ENCODE data around the gene ZCCHC17.
"Not testable (repeated sequence)": the region's sequence is repeated elsewhere in the genome, so short reads cannot be mapped to it uniquely, and the experiment has no call there.

The ZCCHC17 gene, protein sequence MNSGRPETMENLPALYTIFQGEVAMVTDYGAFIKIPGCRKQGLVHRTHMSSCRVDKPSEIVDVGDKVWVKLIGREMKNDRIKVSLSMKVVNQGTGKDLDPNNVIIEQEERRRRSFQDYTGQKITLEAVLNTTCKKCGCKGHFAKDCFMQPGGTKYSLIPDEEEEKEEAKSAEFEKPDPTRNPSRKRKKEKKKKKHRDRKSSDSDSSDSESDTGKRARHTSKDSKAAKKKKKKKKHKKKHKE

DNA sequence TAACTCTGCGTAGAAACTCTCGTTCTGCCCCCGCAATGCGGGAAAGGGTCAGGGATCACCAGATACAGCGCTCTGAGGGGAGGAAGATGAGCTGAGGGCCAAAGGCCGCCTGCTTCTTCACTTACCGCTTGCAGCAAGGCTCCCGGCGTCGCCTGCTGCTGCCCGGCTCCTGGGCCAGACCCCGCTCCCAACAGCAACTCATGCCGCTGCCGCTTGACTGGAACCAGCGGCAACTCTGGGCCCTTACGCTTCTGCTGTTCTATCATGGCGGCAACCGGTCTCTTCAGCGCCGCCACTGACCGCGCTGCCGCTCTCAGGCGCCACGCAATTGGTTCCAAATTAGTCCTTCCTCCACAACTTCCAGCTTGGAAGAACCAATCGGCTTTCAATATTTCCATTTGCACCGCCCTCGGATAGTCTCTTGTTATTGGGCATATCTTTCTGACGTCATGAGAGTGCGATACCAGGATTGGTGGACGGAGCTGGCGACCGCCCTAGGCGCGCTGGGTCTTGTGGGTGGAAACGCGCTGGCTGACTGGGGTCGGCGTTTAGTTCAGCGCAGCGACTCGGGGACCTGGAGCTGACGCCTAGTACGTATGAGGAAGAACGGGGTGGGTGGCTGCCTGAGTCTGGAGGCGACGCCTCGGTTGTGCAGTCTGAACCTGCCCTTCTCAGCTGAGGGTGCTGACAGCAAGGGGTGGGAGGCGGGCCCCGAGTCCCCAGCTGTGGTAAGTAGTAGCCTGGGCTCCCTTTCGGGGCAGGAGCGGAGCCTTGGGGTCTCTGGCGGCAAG lies at the start of gene ZCCHC17, which contains the start of gene SNRNP40:
Gene ZCCHC17 (plus strand): TSS at position 547 of the 791 bp plus-strand sequence. CDS start 13,067 bp downstream, outside the sequence.
Gene SNRNP40 (minus strand): TSS at position 303 of the 791 bp plus-strand sequence. CDS start 37 bp downstream, at position 266.
- H3K9ac ChIP-seq (ENCODE audit: low read length) = peak within 1 kb of the TSS; percentile 98
- peaks cover 6% of the 10 kb centered on the region for H3K4me1 ChIP-seq (ENCODE audit: control insufficient read depth, low read depth, low read length)
- no peaks in the 10 kb centered on the region for H3K27me3 ChIP-seq (ENCODE audit: control insufficient read depth, insufficient read depth, low read length)
- H3K4me3 ChIP-seq (ENCODE audit: low read length) = peak within 1 kb of the TSS; percentile 91
- H3K36me3 ChIP-seq (ENCODE audit: control insufficient read depth, low read depth, low read length) = peaks cover 20% of the 10 kb centered on the region
- H3K9me3 ChIP-seq (ENCODE audit: control insufficient read depth, low read depth, low read length) = no peaks in the 10 kb centered on the region
- H3K27ac ChIP-seq (ENCODE audit: low read length) = peak within 1 kb of the TSS; percentile 91

DNA sequence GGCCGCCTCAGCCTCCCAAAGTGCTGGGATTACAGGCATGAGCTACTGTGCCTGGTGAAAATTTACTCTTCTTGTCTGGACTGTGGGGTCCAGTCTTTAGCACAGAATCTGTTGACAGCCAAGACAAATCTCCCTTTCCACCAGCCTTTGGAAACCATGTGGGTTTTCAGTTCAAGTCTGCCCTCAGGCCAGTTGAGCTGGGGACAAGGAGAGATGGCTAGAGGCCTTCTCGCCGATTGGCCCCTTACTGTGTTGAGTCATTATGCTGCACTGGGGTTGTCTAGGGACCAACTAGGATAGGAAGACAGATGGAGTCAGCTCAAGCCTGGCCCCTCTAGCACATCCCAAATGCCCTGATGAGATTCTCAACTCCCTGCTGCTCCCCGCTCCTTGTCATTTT lies 48.6 kb upstream of the ZCCHC17 start:
- no peaks in the 10 kb centered on the region for H3K36me3 ChIP-seq (ENCODE audit: control insufficient read depth, low read depth, low read length)
- no peak overlapping the region for H3K27ac ChIP-seq (ENCODE audit: low read length)
- no peaks in the 10 kb centered on the region for H3K4me1 ChIP-seq (ENCODE audit: control insufficient read depth, low read depth, low read length)
- H3K9ac ChIP-seq (ENCODE audit: low read length) = no peak overlapping the region
- H3K27me3 ChIP-seq (ENCODE audit: control insufficient read depth, insufficient read depth, low read length) = no peaks in the 10 kb centered on the region
- no peaks in the 10 kb centered on the region for H3K9me3 ChIP-seq (ENCODE audit: control insufficient read depth, low read depth, low read length)
- no peak overlapping the region for H3K4me3 ChIP-seq (ENCODE audit: low read length)

- no peaks in the 10 kb centered on the region for H3K36me3 ChIP-seq (ENCODE audit: control insufficient read depth, low read depth, low read length)
Observed at GRCh38 chr1:31249854-31250253, 47.0 kb upstream of the ZCCHC17 start.

GRCh38 chr1:31257213-31257612 lies 39.6 kb upstream of the ZCCHC17 start:
- Histone ChIP-seq H3K27ac (ENCODE audit: low read length) (no peak overlapping the region), H3K4me3 (ENCODE audit: low read length) (no peak overlapping the region), H3K9me3 (ENCODE audit: control insufficient read depth, low read depth, low read length) (no peaks in the 10 kb centered on the region), H3K27me3 (ENCODE audit: control insufficient read depth, insufficient read depth, low read length) (no peaks in the 10 kb centered on the region), H3K4me1 (ENCODE audit: control insufficient read depth, low read depth, low read length) (no peaks in the 10 kb centered on the region), H3K9ac (ENCODE audit: low read length) (no peak overlapping the region), H3K36me3 (ENCODE audit: control insufficient read depth, low read depth, low read length) (peaks cover 48% of the 10 kb centered on the region)

More at GRCh38 chr1:31249854-31250253, 47.0 kb upstream of the ZCCHC17 start:
- Histone ChIP-seq H3K27me3 (ENCODE audit: control insufficient read depth, insufficient read depth, low read length) (no peaks in the 10 kb centered on the region), H3K9ac (ENCODE audit: low read length) (no peak overlapping the region), H3K9me3 (ENCODE audit: control insufficient read depth, low read depth, low read length) (no peaks in the 10 kb centered on the region), H3K27ac (ENCODE audit: low read length) (no peak overlapping the region), H3K4me3 (ENCODE audit: low read length) (no peak overlapping the region), H3K4me1 (ENCODE audit: control insufficient read depth, low read depth, low read length) (no peaks in the 10 kb centered on the region)

DNA sequence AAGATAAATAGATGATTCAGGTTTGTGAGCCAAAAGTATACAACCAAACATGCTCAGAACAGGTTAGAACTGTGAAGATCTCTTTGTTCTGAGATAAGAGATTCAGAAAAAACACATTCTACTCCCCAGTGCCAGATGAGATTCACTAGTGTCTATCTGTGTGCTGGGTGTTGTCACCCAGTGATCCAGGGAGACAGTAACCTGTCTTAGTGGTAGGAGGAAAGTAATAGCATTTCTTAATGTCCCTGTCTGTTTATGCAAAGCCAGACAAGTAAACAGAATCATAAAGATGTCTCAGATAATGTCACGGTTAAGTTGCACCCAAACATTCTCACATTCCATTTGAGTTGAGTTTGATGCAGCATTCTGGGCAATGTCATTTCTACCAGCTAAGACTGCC lies 38.3 kb upstream of the ZCCHC17 start:
- Histone ChIP-seq H3K27me3 (ENCODE audit: control insufficient read depth, insufficient read depth, low read length) (no peaks in the 10 kb centered on the region), H3K27ac (ENCODE audit: low read length) (no peak overlapping the region), H3K4me3 (ENCODE audit: low read length) (no peak overlapping the region), H3K9ac (ENCODE audit: low read length) (no peak overlapping the region), H3K4me1 (ENCODE audit: control insufficient read depth, low read depth, low read length) (no peaks in the 10 kb centered on the region), H3K9me3 (ENCODE audit: control insufficient read depth, low read depth, low read length) (no peaks in the 10 kb centered on the region), H3K36me3 (ENCODE audit: control insufficient read depth, low read depth, low read length) (peaks cover 58% of the 10 kb centered on the region)

DNA sequence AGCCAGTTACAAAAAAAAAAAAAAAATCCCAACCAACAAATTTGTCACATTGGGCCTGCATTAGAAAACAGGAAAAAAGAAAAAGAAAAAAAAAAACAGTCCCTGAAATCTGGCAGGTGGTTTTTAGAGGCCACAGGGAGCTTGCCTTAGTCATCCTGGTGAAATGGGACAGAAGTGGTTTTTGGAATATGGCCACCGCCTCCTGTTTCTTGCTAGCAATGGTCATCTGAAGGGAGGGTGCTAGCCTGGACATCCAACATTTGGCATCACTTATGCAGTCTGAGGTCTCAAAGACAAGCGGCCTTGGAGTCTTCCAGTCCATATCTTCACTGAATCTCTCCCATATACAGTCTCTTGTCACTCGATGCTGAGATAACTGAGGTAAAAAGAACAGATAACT lies 37.1 kb upstream of the ZCCHC17 start:
- peaks cover 68% of the 10 kb centered on the region for H3K36me3 ChIP-seq (ENCODE audit: control insufficient read depth, low read depth, low read length)
- no peak overlapping the region for H3K9ac ChIP-seq (ENCODE audit: low read length)
- no peak overlapping the region for H3K27ac ChIP-seq (ENCODE audit: low read length)
- H3K4me3 ChIP-seq (ENCODE audit: low read length) = no peak overlapping the region
- no peaks in the 10 kb centered on the region for H3K27me3 ChIP-seq (ENCODE audit: control insufficient read depth, insufficient read depth, low read length)
- no peaks in the 10 kb centered on the region for H3K4me1 ChIP-seq (ENCODE audit: control insufficient read depth, low read depth, low read length)
- no peaks in the 10 kb centered on the region for H3K9me3 ChIP-seq (ENCODE audit: control insufficient read depth, low read depth, low read length)

- H3K27me3 ChIP-seq (ENCODE audit: control insufficient read depth, insufficient read depth, low read length) = no peaks in the 10 kb centered on the region
- no peaks in the 10 kb centered on the region for H3K4me1 ChIP-seq (ENCODE audit: control insufficient read depth, low read depth, low read length)
- no peak overlapping the region for H3K27ac ChIP-seq (ENCODE audit: low read length)
- H3K9ac ChIP-seq (ENCODE audit: low read length) = no peak overlapping the region
- no peaks in the 10 kb centered on the region for H3K9me3 ChIP-seq (ENCODE audit: control insufficient read depth, low read depth, low read length)
- H3K4me3 ChIP-seq (ENCODE audit: low read length) = no peak overlapping the region
- peaks cover 85% of the 10 kb centered on the region for H3K36me3 ChIP-seq (ENCODE audit: control insufficient read depth, low read depth, low read length)
Observed at GRCh38 chr1:31261916-31262315, 34.9 kb upstream of the ZCCHC17 start.

GRCh38 chr1:31262393-31262792 lies 34.4 kb upstream of the ZCCHC17 start:
- not testable (repeated sequence) for H3K4me3 ChIP-seq (ENCODE audit: low read length); H3K27ac ChIP-seq (ENCODE audit: low read length); H3K9ac ChIP-seq (ENCODE audit: low read length); H3K4me1 ChIP-seq (ENCODE audit: control insufficient read depth, low read depth, low read length); H3K9me3 ChIP-seq (ENCODE audit: control insufficient read depth, low read depth, low read length); H3K27me3 ChIP-seq (ENCODE audit: control insufficient read depth, insufficient read depth, low read length)
- H3K36me3 ChIP-seq (ENCODE audit: control insufficient read depth, low read depth, low read length) = peaks cover 86% of the 10 kb centered on the region

- no peaks in the 10 kb centered on the region for H3K27me3 ChIP-seq (ENCODE audit: control insufficient read depth, insufficient read depth, low read length)
- no peaks in the 10 kb centered on the region for H3K4me1 ChIP-seq (ENCODE audit: control insufficient read depth, low read depth, low read length)
- no peak overlapping the region for H3K9ac ChIP-seq (ENCODE audit: low read length)
- no peak overlapping the region for H3K27ac ChIP-seq (ENCODE audit: low read length)
- no peak overlapping the region for H3K4me3 ChIP-seq (ENCODE audit: low read length)
- peaks cover 84% of the 10 kb centered on the region for H3K36me3 ChIP-seq (ENCODE audit: control insufficient read depth, low read depth, low read length)
- no peaks in the 10 kb centered on the region for H3K9me3 ChIP-seq (ENCODE audit: control insufficient read depth, low read depth, low read length)
Observed at GRCh38 chr1:31263408-31263807, 33.4 kb upstream of the ZCCHC17 start.

DNA sequence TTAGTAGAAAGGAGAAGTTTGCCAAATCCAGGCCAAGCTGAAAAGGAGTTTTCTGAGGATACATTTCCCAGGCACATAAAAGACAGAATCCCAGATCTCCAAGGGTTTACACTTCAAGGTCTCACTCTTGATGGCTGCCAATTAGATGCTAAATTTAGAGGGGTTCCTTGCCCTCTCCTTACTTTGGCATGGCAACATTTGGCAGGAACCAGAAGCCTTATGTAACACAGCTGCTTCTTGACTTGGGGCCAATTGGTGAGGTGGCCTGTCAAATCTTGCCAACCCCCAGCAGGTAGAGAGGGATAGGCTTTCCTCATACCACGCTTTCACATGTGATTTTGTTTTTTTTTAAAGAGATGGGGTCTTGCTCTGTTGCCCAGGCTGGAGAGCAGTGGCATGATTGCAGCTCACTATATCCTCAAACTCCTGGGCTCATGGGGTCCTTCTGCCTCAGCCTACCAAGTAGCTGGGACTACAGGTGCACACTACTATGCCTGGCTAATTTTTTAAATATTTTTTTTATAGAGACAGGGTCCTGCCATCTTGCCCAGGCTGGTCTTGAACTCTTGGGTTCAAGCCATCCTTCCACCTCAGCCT lies 31.9 kb upstream of the ZCCHC17 start:
- peaks cover 86% of the 10 kb centered on the region for H3K36me3 ChIP-seq (ENCODE audit: control insufficient read depth, low read depth, low read length)

GRCh38 chr1:31266547-31266946 lies 30.3 kb upstream of the ZCCHC17 start:
- Histone ChIP-seq H3K36me3 (ENCODE audit: control insufficient read depth, low read depth, low read length) (peaks cover 89% of the 10 kb centered on the region), H3K9ac (ENCODE audit: low read length) (no peak overlapping the region), H3K4me3 (ENCODE audit: low read length) (no peak overlapping the region), H3K27ac (ENCODE audit: low read length) (no peak overlapping the region), H3K9me3 (ENCODE audit: control insufficient read depth, low read depth, low read length) (no peaks in the 10 kb centered on the region), H3K4me1 (ENCODE audit: control insufficient read depth, low read depth, low read length) (no peaks in the 10 kb centered on the region), H3K27me3 (ENCODE audit: control insufficient read depth, insufficient read depth, low read length) (no peaks in the 10 kb centered on the region)

More for the DNA sequence above, 31.9 kb upstream of the ZCCHC17 start:
- Histone ChIP-seq H3K4me3 (ENCODE audit: low read length) (no peak overlapping the region), H3K27me3 (ENCODE audit: control insufficient read depth, insufficient read depth, low read length) (no peaks in the 10 kb centered on the region), H3K4me1 (ENCODE audit: control insufficient read depth, low read depth, low read length) (no peaks in the 10 kb centered on the region), H3K27ac (ENCODE audit: low read length) (no peak overlapping the region), H3K9ac (ENCODE audit: low read length) (no peak overlapping the region), H3K9me3 (ENCODE audit: control insufficient read depth, low read depth, low read length) (no peaks in the 10 kb centered on the region)

All from iPS-18a (cell line).